ENCODE measurements around the gene ITGA3. TPM values are rescaled to one million over a fixed set of nuclear protein-coding genes. Genes with fewer than 3 reads are reported as not detected.

The ITGA3 gene
- total and polyA plus RNA-seq, 2 of the 13 experiments (the other 11 are each of a cell fraction or from before 2014, with no cell fraction given) = 0.48 to 0.69 TPM

- no peak for TF ChIP-seq ZNF609 (CRISPR knock-in tag; IDR thresholded peaks at IDR 0.05; ENCODE audit: borderline replicate concordance)
- TF ChIP-seq DDIT3 (CRISPR knock-in tag; IDR thresholded peaks at IDR 0.05) = no peak
- TF ChIP-seq SNAPC2 (CRISPR knock-in tag; IDR thresholded peaks at IDR 0.05) = no peak
- TF ChIP-seq RAD21 (CRISPR knock-in tag; IDR thresholded peaks at IDR 0.05) = no peak
- TF ChIP-seq ZKSCAN8 (CRISPR knock-in tag; IDR thresholded peaks at IDR 0.05; ENCODE audit: borderline replicate concordance) = no peak
- no peak for TF ChIP-seq NFIB (CRISPR knock-in tag; IDR thresholded peaks at IDR 0.05; ENCODE audit: borderline replicate concordance)
- TF ChIP-seq ZNF260 (CRISPR knock-in tag; IDR thresholded peaks at IDR 0.05; ENCODE audit: borderline replicate concordance, low read depth) = no peak
- no peak for TF ChIP-seq MBNL3 (CRISPR knock-in tag; conservative IDR thresholded peaks at IDR 0.05)
- no peak for TF ChIP-seq ZNF12 (CRISPR knock-in tag; IDR thresholded peaks at IDR 0.05)
- TF ChIP-seq ZNF773 (CRISPR knock-in tag; IDR thresholded peaks at IDR 0.05; ENCODE audit: borderline replicate concordance) = 0 out of 2 replicates have a peak, but pooled peaks have one; percentile 41
- TF ChIP-seq ZNF234 (CRISPR knock-in tag; conservative IDR thresholded peaks at IDR 0.05) = no peak
- no peak for TF ChIP-seq ZNF800 (CRISPR knock-in tag; IDR thresholded peaks at IDR 0.05)
- TF ChIP-seq KDM2A (CRISPR knock-in tag; IDR thresholded peaks at IDR 0.05; ENCODE audit: borderline replicate concordance, low read depth) = no peak
- no peak for TF ChIP-seq ZFP90 (CRISPR knock-in tag; IDR thresholded peaks at IDR 0.05; ENCODE audit: borderline replicate concordance)
- TF ChIP-seq USF2 (IDR thresholded peaks at IDR 0.05; ENCODE audit: low read depth, low read length) = no peak
- TF ChIP-seq USF2 (CRISPR knock-in tag; IDR thresholded peaks at IDR 0.05; ENCODE audit: borderline replicate concordance) = no peak
- TF ChIP-seq ZBTB43 (CRISPR knock-in tag; conservative IDR thresholded peaks at IDR 0.05) = peak; percentile 99
- TF ChIP-seq TAF1 (CRISPR knock-in tag; IDR thresholded peaks at IDR 0.05) = no peak
- no peak; the same call in 1 of the 2 replicates for TF ChIP-seq ZNF572 (CRISPR knock-in tag; IDR thresholded peaks at IDR 0.05)
These were observed 45.6 kb downstream of the ITGA3 start (continued) for GRCh38 chr17:50101346-50102163.
